NT2/D1 (cell line): ENCODE results near the gene LRRC27.
"Not testable (repeated sequence)": the region's sequence is repeated elsewhere in the genome, so short reads cannot be mapped to it uniquely, and the experiment has no call there.

Source experiments
- SUZ12 ChIP-seq: IDR thresholded peaks from 2 replicates; pipeline ENCODE4 v1.6.1; 2011; ENCODE audit not compliant: insufficient read length, insufficient read depth; ENCODE audit errors: extremely low read depth
- YY1 ChIP-seq: IDR thresholded peaks from 2 replicates; pipeline ENCODE4 v1.6.1; 2011; ENCODE audit not compliant: insufficient read length, insufficient read depth
- ZNF274 ChIP-seq: IDR thresholded peaks from 2 replicates; pipeline ENCODE4 v1.6.1; 2011; ENCODE audit warnings: mild to moderate bottlenecking, low read depth, low read length

DNA sequence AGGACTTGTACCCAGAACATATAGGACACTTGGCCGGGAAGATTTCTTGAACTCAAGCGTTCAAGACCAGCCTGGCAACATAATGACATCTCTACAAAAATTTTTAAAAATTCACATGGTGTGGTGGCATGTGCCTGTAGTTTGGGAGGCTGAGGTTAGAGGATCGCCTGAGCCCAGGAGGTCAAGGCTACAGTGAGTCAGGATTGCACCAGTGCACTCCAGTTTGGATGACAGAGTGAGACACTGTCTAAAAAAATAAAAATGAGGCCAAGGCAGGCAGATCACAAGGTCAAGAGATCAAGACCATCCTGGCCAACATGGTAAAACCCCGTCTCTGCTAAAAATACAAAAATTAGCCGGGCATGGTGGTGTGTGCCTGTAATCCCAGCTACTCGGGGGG is 14.5 kb upstream of the LRRC27 start:
- not testable (repeated sequence) for TF ChIP-seq SUZ12, YY1, ZNF274
